Measurements from ENCODE around the gene SMIM32.

- TF ChIP-seq, protein P1, sequence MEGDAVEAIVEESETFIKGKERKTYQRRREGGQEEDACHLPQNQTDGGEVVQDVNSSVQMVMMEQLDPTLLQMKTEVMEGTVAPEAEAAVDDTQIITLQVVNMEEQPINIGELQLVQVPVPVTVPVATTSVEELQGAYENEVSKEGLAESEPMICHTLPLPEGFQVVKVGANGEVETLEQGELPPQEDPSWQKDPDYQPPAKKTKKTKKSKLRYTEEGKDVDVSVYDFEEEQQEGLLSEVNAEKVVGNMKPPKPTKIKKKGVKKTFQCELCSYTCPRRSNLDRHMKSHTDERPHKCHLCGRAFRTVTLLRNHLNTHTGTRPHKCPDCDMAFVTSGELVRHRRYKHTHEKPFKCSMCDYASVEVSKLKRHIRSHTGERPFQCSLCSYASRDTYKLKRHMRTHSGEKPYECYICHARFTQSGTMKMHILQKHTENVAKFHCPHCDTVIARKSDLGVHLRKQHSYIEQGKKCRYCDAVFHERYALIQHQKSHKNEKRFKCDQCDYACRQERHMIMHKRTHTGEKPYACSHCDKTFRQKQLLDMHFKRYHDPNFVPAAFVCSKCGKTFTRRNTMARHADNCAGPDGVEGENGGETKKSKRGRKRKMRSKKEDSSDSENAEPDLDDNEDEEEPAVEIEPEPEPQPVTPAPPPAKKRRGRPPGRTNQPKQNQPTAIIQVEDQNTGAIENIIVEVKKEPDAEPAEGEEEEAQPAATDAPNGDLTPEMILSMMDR (IDR thresholded peaks at IDR 0.05) = no peak
- no peak for TF ChIP-seq POLR2A (IDR thresholded peaks at IDR 0.05)
- no peak for TF ChIP-seq POLR2AphosphoS5 (IDR thresholded peaks at IDR 0.05)
These were observed 4.6 kb upstream of the SMIM32 start for GRCh38 chr5:136197462-136198142.

All from prostate gland (tissue), 2 donors.